Spleen (tissue), 7 donors: ENCODE data around the gene PLXNA3.

ENCODE experiments used
- CTCF ChIP-seq, 11 experiments: fragments of 200-600 bp in 7 of 11; fragments of 450-650 bp in 4 of 11; sonication (generic) in 4 of 11; IDR thresholded peaks in 8 of 11; conservative IDR thresholded peaks in 3 of 11; 1 replicate in 7 of 11; 2 replicates in 4 of 11; pipeline versions ENCODE4 v1.4.0 to v1.8.0; 2016 to 2021; ENCODE audit warnings: antibody characterized with exemption in 11 of 11, inconsistent platforms in 4 of 11, mild to moderate bottlenecking in 1 of 11
- POLR2A ChIP-seq, 3 donors: fragments of 450-650 bp; IDR thresholded peaks; one replicate each; pipeline ENCODE4 v1.5.1; 2017; ENCODE audit warnings: antibody characterized with exemption in 3 of 3, mild to moderate bottlenecking in 1 of 3
- POLR2AphosphoS5 ChIP-seq, 3 donors: sonication (generic); formaldehyde crosslinking; IDR thresholded peaks; one replicate each; pipeline ENCODE4 v1.5.1; 2017; ENCODE audit warnings: antibody characterized with exemption in 3 of 3
- donor health status: DM: no; HTN: no; CAD: no; lungs with moderate emphysema.
- donor health status: DM: no; HTN: no; CAD: no.
- donor health status: DM: no; HTN: no; CAD: no.

DNA sequence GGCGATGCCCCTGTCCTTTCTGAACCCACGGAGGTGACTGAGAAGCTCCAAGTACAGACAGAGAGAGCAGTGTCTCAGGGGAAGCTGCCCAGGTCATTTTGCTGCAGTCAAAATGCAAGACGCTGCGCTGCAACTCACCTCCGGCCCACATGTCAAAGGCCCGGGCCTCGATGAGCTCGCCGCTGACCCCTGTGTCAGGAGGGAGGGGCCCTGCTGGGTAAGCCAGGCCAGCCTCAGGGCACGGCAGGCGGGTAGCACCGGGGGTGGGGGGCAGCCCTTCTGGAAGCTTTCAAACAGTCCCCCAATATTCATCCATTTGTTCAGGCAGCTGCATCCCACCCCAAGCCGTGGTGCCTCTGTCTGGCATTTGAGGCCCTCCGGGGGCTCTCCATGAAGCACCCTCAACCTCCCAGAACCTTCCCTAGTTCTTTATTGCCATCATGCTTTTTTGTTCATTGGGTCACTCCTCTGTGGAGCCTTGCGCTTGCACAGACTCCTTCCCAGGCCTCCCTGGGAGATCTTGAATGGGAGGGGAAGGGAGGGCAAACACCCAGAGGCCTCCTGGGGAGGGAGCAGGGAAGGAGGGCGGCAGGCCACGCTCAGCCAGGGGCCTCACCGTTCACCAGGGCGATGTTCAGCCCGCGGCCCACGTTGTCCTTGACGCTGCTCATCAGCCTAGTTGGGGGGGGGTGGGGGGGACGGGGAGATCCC, 49.7 kb downstream of the PLXNA3 start:
- TF ChIP-seq CTCF (IDR thresholded peaks at IDR 0.05 in 8 of 11, conservative IDR thresholded peaks at IDR 0.05 in 3 of 11) (no peak), POLR2AphosphoS5 (IDR thresholded peaks at IDR 0.05) (no peak), POLR2A (IDR thresholded peaks at IDR 0.05) (no peak)
